HG03571 (cell line): ENCODE measurements around the gene CALML4.
"Not testable (repeated sequence)": the region's sequence is repeated elsewhere in the genome, so short reads cannot be mapped to it uniquely, and the experiment has no call there.

Source experiments
- ATAC-seq: cut with Tn5 transposase; IDR thresholded peaks from one replicate; pipeline ENCODE4 v1.9.1; 2021; ENCODE audit not compliant: unreplicated experiment

CALML4 gene

GRCh38 chr15:68192804-68193486 lies 12.2 kb downstream of the CALML4 start:
- no peak for ATAC-seq

GRCh38 chr15:68192117-68192516 lies 13.0 kb downstream of the CALML4 start:
- no peak for ATAC-seq

DNA sequence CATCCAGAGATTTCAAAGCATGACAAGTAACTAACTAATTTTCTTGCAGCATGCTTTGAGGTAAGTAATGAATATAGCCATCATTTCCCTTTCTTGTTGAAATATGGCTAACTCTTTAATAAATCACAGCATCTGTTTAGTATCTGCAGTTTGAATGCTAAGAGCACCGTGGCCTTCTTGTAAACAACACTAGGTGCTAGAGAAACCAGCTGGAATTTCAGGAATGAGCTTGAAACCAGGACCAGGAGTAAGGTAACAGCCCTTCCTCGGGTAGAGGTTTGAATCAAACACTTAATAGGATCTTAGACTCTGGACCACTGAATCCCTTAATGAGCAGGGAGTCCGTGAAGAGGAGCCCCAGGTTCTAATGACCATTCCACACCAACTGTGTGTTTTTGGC lies 13.6 kb downstream of the CALML4 start:
- no peak for ATAC-seq

DNA sequence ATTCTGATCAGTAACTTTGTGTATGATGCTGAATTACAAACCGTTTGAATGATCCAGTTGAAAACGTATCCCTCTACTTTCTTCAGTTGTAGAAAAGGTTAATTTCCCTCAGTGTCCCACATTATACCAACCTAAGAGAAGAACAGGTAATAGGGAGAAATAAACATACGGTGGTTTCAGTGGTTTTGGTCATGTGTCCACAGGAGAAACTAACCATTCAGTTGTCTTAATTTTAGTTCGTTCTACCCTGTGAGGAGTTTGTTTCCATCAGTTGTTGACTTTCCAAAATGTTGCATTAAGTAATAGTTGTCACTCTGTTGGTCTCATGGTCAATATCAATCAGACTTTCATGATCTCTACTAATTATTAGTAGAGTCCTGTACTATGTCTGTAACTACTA lies 15.1 kb downstream of the CALML4 start:
- ATAC-seq, result no peak

DNA sequence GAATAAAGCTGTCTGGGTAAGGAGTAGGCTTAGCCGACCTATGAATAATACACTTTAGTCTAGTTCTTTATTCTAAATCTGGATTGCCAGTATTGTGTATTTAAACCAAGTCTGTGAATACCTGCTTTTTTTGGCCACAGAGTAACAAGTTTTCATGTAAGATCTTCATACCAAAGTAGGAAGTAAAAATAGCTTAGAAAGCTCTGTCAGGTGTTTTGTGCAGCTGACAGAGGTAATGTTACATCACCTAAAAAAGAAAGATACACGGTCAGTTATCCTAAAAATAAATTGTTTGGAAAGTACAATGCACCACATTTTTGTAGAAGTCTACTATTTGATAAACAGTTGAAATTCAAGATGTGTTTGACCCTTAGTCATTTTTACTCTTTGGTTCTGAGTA lies 16.5 kb downstream of the CALML4 start:
- no peak for ATAC-seq

- ATAC-seq, result no peak
These were observed 17.6 kb downstream of the CALML4 start for GRCh38 chr15:68187559-68187958.

- no peak for ATAC-seq
These were observed 18.3 kb downstream of the CALML4 start for GRCh38 chr15:68186671-68187397.

DNA sequence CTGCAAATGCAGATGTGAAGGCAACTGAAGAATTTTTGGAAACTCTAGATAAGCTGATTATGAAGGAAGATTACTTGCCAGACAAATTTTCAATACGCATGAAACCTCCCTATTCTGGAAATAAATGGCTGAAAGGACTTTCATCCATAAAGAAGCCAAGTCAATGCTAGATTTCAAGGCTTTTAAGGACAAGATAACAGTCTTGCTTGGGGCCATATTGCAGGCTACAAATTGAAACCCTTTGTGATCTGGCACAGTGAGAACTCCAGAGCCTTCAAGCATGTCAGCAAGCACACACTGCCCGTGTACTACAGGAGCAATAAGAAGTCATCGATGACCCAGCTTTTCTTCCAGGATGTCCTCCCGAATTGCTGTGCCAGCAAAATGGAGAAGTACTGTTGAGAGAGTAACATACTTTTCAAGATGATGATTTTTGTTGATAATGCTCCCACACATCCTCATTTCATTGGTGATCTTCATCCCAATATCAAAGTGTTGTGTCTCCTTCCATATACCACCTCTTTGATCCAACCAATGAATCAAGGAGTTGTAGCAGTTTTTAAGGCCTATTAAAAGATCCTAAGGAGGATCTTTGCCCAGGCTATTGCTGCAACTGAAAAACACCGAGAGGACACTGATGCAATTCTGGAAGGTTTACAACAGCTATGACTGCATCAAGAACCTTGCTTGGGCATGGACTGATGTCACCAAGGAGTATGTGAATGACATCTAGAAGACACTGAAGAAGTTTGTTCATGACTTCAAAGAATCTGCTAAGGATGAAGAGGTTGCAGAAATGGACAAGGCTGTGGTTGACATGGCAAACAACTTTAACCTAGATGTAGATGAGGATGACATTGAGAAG lies 20.3 kb downstream of the CALML4 start:
- ATAC-seq, result no peak

- ATAC-seq, result no peak
These were observed 21.4 kb downstream of the CALML4 start for GRCh38 chr15:68183616-68184315.

GRCh38 chr15:68177742-68178141 lies 27.4 kb downstream of the CALML4 start:
- no peak for ATAC-seq

DNA sequence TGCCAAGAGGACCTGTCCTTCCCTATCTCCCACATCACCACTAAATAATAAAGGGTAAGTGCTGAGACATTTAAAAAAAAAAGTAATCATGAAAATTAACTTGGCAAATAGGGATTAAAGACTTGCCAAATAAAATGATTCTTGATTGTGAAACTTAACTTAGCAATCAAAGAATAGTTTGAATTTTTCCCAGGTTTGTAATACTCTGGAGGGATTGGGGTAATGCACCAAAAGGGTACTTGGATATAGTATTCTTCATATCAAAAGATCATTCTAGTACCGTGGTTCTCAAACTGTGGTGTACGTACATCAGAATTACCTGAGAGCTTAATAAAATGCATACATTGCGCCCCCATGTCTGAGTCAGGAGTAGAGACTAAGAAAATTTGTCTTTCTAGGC lies 28.5 kb downstream of the CALML4 start:
- no peak for ATAC-seq

DNA sequence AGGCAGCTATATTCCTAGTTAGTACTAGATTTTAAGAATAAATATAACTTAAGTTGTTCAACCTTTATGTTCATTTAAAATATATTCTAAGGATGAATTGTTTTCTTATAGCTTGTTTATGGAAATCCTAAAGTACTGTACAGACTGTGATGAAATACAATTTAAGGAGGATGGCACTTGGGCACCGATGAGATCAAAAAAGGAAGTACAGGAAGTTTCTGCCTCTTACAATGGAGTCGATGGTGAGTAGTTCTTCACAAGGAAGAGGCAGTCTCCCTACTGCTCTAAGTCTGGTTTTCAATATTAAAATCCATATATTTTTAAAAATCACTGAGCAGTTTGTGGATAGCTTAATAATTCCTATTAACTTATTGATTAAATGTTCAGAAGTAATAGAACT lies 29.6 kb downstream of the CALML4 start:
- no peak for ATAC-seq

GRCh38 chr15:68173119-68173518 lies 32.0 kb downstream of the CALML4 start:
- ATAC-seq, result no peak

DNA sequence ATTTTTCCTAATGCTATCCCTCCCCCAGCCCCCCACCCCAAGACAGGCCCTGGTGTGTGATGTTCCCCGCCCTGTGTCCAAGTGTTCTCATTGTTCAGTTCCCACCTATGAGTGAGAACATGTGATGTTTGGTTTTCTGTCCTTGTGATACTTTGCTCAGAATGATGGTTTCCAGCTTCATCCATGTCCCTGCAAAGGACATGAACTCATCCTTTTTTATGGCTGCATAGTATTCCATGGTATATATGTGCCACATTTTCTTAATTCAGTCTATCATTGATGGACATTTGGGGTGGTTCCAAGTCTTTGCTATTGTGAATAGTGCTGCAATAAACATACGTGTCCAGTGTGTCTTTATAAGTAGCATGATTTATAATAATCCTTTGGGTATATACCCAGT lies 33.1 kb downstream of the CALML4 start:
- not testable (repeated sequence) for ATAC-seq

DNA sequence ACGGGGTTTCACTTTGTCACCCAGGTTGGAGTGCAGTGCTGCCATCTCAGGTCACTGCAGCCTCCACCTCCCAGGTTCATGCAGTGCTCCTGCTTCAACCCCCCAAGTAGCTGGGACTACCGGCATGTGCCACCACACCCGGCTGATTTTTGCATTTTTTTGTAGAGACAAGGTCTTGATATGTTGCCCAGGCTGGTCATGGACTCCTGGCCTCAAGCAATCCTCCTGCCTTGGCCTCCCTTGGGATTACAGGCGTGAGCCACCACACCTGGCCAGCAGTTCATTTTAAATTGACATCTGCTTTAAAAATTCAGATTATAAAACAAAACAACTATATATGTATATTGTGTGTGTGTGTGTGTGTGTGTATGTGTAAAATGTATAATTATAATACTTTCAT lies 38.3 kb downstream of the CALML4 start:
- ATAC-seq, result no peak

GRCh38 chr15:68163191-68163590 lies 41.9 kb downstream of the CALML4 start:
- no peak for ATAC-seq

GRCh38 chr15:68158046-68158628 lies 47.0 kb downstream of the CALML4 start:
- no peak for ATAC-seq

GRCh38 chr15:68157074-68157473 lies 48.1 kb downstream of the CALML4 start:
- no peak for ATAC-seq

- ATAC-seq, result no peak
These were observed 50.1 kb downstream of the CALML4 start for GRCh38 chr15:68154923-68155559.

GRCh38 chr15:68152342-68152741 lies 52.8 kb downstream of the CALML4 start:
- ATAC-seq, result no peak
